GM21390 (cell line): ENCODE measurements around the gene KIF1A.

Experiments used
- ATAC-seq: cut with Tn5 transposase; IDR thresholded peaks from one replicate; pipeline ENCODE4 v1.9.1; 2021; ENCODE audit not compliant: unreplicated experiment

The KIF1A gene, protein sequence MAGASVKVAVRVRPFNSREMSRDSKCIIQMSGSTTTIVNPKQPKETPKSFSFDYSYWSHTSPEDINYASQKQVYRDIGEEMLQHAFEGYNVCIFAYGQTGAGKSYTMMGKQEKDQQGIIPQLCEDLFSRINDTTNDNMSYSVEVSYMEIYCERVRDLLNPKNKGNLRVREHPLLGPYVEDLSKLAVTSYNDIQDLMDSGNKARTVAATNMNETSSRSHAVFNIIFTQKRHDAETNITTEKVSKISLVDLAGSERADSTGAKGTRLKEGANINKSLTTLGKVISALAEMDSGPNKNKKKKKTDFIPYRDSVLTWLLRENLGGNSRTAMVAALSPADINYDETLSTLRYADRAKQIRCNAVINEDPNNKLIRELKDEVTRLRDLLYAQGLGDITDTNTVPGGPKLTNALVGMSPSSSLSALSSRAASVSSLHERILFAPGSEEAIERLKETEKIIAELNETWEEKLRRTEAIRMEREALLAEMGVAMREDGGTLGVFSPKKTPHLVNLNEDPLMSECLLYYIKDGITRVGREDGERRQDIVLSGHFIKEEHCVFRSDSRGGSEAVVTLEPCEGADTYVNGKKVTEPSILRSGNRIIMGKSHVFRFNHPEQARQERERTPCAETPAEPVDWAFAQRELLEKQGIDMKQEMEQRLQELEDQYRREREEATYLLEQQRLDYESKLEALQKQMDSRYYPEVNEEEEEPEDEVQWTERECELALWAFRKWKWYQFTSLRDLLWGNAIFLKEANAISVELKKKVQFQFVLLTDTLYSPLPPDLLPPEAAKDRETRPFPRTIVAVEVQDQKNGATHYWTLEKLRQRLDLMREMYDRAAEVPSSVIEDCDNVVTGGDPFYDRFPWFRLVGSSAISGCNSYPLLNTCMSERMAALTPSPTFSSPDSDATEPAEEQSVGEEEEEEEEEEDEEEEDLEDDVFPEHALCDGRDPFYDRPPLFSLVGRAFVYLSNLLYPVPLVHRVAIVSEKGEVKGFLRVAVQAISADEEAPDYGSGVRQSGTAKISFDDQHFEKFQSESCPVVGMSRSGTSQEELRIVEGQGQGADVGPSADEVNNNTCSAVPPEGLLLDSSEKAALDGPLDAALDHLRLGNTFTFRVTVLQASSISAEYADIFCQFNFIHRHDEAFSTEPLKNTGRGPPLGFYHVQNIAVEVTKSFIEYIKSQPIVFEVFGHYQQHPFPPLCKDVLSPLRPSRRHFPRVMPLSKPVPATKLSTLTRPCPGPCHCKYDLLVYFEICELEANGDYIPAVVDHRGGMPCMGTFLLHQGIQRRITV (N-terminal part only)

DNA sequence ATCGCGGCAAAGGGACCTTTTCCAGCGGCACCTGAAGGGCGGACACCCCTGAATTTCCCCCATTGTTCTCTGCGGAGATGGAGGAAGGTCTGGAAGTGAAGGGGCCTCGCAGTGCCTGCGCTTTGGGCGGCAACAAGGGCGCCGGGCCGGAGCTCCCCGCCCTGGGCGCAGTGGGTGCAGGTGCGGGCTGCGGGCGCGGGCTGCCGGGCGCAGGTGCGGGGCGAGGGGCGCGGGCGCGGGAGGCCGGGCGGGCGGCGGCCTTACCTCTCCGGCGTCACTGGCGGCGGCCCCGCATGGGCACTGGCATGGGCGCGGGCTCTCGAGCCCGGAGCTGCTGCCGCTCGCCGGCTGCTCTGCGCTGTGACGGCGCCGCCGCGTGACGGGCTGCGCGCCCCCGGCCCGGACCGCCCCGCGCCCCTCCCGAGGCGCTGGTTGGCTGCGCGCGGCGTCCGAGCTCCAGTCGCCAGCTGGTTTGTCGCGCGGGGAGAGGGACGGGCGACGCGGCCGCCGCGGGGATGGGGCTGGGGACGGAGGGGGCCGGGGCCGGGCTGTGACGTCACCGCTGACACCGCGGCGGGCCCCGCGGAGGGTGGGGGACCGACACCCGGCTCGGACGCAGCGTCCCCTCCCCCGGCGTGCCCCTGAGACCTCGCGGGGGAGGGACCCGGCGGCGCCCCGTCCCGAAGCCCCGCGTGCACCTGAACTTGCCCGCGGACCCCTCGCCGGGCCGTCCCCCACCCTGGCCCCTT, at the start of gene KIF1A:
KIF1A (minus strand) TSS at position 362 of the 749 bp plus-strand sequence. CDS start 22,467 bp downstream, outside the sequence.
- ATAC-seq: no peak

DNA sequence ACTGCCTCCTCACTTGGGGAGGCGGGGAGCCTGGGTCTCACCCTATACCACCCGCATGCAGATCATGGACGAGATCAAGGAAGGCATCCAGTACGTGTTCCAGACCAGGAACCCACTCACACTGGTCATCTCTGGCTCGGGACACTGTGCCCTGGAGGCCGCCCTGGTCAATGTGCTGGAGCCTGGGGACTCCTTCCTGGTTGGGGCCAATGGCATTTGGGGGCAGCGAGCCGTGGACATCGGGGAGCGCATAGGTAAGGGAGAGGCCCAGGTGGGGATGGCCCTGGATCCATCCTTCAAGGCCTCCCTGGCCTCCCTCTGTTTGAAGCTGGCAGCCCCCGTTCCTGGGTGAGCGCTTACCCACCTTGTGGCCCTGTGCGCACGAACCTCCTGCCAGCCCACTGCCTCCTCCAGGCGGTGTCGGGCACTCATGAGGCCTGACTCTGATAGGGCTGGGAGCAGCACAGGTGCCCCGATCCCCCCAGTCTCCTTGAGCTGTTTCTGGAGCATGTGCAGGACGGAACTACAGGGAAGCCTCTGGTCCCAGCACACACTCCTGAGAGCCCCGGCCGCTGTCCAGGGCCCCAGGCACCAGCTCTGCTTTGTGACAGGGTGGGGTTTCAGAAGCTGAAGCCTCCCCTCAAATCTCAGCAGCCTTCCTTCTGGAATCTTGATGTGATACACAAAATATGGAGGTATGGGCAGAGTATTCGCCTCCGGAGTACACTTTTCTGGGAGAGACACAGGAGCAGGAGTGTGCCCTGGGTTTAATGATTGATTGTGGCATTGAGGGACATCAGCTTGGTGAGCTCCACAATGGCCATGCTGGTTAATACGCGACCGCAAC, 49.3 kb upstream of the KIF1A start:
- no peak for ATAC-seq

DNA sequence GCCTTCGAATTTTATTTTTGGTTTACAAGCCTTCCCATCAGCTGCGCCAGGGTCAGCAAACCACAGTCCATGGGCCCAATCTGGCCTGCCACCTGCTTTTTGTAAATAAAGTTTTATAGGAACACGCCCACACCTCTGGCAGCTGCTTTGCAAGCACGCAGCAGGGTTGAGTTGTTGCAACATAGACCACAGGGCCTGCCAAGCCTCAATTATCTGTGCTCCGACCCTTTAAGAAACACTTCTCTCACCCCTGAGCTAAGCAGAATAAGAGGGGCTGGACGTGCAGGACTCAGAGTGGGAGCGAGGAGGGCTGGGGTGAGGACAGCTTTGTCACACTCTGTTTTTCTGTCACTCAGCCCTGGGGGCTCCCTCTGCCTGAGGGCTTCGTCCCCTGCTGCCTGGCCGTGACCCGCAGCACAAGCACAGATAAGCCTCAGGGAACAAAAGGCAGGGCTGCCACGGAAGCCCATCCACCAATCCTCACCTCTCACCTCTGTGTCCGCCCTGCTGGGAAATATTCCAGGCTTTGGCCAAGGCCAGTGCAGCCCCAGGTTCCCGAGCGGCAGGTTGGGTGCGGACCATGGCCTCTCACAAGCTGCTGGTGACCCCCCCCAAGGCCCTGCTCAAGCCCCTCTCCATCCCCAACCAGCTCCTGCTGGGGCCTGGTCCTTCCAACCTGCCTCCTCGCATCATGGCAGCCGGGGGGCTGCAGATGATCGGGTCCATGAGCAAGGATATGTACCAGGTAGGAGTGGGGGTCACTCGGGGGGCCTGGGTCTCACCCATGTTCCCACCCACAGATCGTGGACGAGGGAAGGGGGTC, 48.5 kb upstream of the KIF1A start, which contains the start of gene AGXT:
AGXT (plus strand) TSS at position 539 of the 823 bp plus-strand sequence; CDS start at position 581, 42 bp downstream.
- ATAC-seq: no peak

DNA sequence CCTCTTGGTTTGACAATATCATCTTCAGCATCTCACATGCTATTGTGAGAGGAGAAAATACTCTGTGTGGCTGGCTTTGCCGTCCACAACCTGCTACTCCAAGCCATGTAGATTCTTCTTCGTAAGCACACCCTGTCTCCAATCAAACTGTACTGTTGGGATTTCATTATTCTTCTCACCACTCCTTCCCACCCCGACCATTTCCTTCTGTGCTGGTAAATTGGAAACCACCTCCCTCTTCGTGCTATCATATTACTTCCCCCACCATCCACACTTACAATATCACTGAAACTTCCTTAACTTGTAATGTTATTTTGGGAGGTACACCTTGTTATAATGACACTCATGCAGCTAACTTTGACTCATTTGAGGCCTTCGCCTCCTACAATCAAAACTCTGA, 45.4 kb upstream of the KIF1A start:
- no peak for ATAC-seq

DNA sequence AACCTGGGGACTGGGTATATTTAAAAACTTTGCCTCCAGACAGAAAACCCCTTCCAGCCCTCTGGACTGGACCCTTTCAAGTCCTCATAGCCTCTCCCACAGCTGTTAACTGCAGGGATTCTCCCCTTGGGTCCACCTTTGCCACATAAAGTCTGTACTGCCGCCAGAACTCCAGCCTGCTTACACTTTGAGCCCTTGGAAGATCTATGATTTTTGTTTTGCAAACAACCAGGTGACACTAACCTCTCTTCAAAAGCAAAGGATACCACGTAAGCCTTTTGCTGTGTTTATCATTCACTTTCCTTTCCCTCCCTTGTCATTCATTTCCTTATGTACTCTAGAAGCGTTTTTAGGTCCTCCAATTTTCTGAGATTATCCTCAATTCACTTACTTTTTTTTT, 44.5 kb upstream of the KIF1A start:
- no peak for ATAC-seq

DNA sequence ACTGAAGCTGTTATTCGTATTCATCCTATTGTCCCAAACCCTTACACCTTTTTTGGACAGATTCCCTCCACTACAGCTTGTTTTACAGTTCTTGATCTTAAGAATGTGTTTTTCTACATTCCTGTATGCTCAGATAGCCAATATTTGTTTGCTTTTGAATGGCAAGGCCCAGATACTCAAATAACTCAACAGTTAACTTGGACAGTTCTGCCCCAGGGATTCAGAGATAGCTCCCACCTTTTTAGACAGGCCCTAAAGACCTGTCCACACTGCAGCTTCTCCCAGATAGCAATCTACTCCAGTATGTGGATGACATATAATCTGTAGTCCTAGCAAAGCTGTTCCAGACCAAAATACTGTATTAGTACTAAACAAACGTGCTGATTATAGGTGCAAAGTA, 41.5 kb upstream of the KIF1A start:
- ATAC-seq: no peak

DNA sequence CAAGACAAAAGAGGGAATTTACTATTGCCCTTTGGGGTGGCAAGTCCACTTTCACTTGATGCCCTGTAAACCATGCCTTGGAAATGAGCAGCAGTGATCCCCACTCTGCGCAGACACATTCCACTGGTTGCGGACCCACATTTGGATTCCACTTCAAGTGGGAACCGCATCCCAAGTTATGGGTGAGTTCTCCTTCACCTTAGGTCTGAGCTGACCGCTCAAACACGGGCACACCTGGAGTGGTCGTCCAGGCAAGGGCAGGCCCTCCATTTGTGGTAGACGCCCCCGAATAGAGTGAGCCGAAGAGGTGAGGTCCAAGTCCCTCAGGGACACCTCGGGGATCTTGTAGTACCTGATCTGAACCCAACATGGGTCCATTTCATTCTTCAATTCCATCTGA, 38.9 kb upstream of the KIF1A start:
- no peak for ATAC-seq

DNA sequence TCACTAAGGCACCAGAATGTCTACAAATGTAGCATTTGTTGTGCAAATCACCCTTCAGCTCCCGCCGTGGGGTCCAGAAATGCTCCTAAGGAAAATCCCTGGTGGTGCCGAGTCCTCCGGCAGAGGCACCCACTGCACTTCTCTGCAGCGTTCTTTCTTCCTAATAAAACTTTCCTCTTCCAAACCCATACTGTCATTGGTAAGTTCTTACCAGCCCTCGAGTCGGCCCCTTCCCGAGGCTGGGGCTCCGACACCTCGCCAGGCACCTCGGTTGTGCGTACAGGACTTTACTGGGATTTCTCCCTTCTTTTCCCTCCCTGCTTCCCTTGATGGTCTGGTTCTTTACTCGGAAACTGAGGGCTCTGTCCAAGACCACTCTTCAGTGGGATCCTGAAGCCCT, 38.3 kb upstream of the KIF1A start:
- no peak for ATAC-seq

DNA sequence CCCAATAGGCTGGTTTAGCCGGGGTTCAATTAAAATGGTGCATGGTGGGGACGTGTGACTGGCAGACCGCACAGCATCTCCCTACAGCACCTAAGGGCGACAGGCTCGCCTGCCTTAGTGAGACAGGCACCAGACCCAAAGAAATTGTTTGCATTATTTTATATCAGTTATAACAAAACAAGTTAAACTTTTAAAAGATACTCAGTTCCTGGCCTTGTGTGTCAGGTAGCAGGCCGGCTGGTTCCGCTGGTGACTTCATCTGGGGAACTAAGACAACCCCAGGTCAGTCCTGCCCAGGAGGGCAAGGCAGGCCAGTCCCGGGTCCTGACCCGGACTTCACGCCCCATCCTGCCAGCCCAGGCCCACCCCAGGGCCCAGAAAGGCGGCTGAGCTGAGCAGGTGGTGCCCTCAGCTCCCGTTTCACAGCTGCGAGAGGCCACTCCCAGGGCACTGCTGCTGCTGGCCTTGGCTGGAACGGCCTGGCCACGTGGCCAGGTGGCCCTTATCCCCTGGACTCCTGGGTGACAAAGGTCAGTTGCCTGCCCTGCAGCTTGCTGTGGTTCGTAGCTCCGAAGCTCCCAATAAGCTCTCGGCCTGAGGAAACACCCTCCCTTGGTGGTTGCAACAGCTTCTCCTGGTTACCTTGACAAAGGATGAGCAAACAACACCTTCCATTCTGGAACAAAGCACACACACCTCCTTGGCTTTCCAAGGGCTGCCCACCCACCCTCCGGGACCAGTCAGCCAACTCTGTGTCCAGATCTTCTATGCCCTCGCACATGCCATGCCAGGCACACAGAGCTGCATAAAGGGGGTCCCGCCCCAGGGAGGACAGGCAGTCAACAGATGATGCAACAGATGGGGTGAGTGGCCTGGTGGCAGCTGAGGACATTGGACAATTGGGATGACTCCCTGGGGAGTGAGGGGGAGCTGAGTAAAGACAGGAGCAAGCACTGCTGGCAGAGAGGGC, 37.3 kb upstream of the KIF1A start:
- ATAC-seq: no peak

DNA sequence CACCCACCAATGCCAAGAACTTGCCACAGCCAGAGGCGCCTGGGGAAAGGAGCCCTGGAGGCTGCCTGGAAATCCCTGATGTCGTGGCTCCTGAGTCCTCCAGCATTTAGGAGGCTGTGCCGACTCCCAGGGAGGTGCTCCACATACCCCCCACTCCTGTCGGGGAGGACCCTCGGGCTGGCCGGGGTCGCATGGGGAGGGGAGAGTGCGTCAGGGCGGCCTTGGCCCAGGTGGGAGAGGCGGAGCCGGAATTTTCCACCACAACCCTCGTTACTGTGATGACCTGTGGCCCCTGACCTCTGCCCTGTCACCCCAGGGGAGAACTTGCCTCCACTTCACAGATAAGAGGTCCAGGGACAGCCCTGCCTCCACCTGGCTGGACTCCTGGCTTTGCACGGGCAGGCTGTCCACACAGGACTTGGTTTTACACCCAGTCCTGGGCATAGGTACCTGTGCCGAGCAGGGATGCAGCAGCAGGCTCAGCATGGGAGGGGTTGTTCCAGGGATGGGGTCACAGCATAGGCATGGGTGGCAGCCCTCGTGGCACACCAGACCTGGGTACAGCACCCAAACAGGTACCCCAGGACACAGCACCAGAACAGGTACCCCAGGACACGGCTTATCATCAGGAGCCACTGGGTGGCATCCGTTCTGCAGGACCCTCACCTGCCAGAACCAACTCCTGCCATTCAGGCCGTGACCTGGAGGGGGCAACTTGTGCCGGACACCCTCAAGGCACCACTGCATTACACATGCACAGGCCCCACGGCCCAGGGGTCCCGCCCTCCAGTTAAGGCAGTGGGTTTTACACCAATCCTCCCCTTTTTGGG, 36.3 kb upstream of the KIF1A start:
- no peak for ATAC-seq

DNA sequence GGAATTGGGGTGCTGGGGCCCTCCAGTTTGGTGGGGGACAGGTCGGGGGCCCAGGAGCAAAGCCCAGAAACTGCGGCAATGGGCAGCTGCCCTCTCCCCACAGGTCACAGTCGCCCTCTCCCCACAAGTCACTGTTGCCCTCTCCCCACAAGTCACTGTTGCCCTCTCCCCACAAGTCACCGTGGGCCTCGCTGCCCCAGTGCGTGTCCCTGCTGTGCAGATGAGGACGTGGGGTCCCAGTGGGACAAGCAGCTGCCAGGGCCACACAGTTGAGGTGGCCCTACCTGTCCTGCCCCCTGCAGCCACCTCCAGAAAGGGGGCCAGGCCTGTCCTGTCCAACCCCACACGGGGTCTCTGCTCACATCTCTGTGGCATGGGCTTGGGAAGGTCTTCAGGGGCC, 35.7 kb upstream of the KIF1A start:
- ATAC-seq: no peak

DNA sequence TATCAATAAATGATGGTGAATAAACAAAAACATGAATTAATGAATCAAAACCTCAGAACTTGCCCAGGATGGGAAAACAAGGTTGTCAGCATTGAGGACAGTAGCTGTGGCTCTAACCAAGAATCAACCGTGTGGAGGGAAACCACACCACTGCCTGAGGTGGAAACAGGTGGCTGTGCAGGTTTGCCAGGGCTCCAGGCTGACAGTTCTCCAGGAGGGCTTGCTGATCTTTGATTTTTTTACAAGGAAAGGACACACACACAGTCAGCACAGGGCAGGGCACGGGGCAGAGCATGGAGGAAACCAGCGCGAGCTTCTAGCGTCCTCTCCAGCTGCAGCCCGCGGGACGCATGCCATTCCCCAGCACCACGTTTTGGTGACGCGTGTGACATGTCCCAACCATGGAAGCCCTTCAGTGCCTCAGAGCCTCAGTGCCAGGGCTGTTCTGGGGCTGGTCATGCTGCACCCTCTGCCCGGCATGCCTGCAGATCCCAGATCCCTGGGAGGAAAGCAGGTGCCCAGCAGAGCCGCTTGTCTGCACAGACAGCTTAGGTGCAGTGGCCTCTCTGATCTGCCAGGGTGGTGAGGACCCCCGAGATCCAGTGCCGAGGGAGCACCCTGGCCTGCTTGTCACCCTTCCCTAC, 32.8 kb upstream of the KIF1A start:
- ATAC-seq: no peak

DNA sequence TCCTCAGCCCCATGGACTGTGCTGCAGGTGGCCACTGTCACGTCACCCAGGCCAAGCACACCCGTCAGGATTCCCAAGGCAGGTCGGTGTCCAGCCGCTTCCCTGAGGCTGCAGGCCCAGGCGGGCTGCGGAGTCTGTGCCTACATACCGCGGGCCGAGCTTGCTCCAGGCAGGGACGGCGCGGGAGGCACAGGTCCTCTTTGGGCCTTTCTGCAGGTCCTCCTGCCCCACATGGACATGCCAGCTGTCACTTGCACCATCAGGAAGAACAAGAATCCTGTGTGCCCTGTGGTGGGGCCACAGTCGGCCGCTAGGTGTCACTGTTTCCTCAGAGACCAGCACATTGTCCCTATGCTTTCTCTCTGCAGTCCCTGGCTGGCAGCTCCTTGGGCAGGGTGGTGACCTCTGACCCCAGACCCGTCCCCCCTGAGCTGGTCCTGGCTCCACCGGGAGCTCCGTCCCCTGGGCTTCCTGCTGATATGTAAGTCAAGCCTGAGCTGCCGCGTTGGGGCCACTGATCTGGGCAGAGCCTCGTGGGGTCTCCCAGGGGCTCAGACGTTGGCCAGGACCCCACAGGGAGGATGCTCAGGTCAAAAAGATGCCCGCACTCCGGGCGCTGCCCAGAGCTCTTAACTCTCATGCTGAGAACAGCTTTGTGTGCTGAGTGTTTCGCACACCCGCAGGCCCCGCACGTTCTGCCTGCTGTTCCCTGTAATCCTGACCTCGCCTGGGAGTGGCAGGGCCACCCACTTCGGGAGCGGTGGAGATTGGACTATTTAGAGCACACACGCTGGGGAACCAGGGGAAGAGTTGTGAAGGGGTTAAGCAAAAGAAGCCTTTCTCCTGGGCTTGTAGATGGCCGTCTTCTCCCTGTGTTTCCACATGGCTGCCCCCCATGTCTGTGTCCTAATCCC, 31.3 kb upstream of the KIF1A start:
- no peak for ATAC-seq

DNA sequence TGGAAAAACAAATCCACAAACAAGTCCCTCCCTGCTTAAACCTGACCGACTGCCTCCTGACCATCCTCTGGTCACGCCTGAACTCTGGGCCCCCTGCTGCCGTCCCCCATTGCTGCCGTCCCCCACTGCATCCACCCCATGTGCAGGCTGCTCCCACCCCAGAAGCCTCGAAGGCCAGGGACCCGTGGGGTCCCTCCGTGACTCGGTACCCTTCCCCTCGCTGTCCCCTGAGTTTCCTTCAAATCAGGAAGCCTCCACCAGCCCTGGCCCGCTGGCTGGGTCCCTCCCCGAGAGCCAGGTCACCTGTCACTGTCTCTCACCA, 30.7 kb upstream of the KIF1A start:
- ATAC-seq: no peak

DNA sequence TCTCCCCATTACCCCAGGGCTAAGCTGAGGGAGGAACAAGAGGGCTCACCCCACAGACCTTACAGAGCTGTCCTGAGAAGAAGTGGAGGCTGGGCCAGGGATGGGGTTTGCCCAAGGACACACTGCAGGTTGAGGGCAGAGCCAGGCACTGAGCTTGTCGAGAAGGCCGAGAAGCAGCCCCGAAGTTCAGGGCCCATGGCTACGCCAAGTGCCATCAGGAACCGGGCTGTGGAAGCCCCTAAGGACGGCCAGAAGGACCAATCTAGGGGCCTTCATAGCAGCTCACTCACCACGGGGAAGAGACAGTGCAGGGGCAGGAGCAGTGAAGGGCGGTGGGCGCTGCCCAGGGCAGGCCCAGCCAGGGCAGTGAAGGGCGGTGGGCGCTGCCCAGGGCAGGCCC, 30.0 kb upstream of the KIF1A start:
- ATAC-seq: no peak
